Hepatocyte (in vitro differentiated cells): ENCODE data around the gene NUP214. TPM values are rescaled to one million over a fixed set of nuclear protein-coding genes. Genes with fewer than 3 reads are reported as not detected.
"Not testable (repeated sequence)": the region's sequence is repeated elsewhere in the genome, so short reads cannot be mapped to it uniquely, and the experiment has no call there.

Experiments used
- DNase-seq: peaks from one replicate; pipeline ENCODE4 v3.0.0-alpha.2; 2016; ENCODE audit warnings: low spot score
- H2AFZ ChIP-seq: fragments of 200-600 bp; sonication (generic); 2 replicates; pipeline ENCODE4 v1.6.0; 2016; ENCODE audit warnings: antibody characterized with exemption, mild to moderate bottlenecking
- H3K27ac ChIP-seq: fragments of 200-600 bp; sonication (generic); 2 replicates; pipeline ENCODE4 v1.5.1; 2016; ENCODE audit warnings: mild to moderate bottlenecking
- H3K27me3 ChIP-seq: fragments of 200-600 bp; sonication (generic); 2 replicates; pipeline ENCODE4 v1.6.1; 2016
- H3K36me3 ChIP-seq: fragments of 200-600 bp; sonication (generic); replicated peaks from 2 replicates; pipeline ENCODE4 v1.5.1; 2016; ENCODE audit warnings: low read depth; ENCODE audit not compliant: insufficient read depth
- H3K4me1 ChIP-seq: fragments of 200-600 bp; sonication (generic); 2 replicates; pipeline ENCODE4 v1.5.1; 2016; ENCODE audit warnings: mild to moderate bottlenecking, moderate library complexity; ENCODE audit not compliant: insufficient read depth
- H3K4me2 ChIP-seq: fragments of 200-600 bp; sonication (generic); 2 replicates; pipeline ENCODE4 v1.6.0; 2016
- H3K4me3 ChIP-seq: fragments of 200-600 bp; sonication (generic); 2 replicates; pipeline ENCODE4 v1.5.1; 2016; ENCODE audit warnings: mild to moderate bottlenecking
- H3K79me2 ChIP-seq: fragments of 200-600 bp; sonication (generic); 2 replicates; pipeline ENCODE4 v1.6.0; 2017; ENCODE audit warnings: mild to moderate bottlenecking
- H3K9me2 ChIP-seq: fragments of 200-600 bp; sonication (generic); replicated peaks from 2 replicates; pipeline ENCODE4 v1.6.0; 2017; ENCODE audit warnings: mild to moderate bottlenecking; ENCODE audit not compliant: insufficient read depth
- H3K9me3 ChIP-seq: fragments of 200-600 bp; sonication (generic); 2 replicates; pipeline ENCODE4 v1.5.1; 2016; ENCODE audit warnings: low read depth, mild to moderate bottlenecking
- H4K20me1 ChIP-seq: fragments of 200-600 bp; sonication (generic); 2 replicates; pipeline ENCODE4 v1.6.0; 2016; ENCODE audit warnings: mild to moderate bottlenecking; ENCODE audit not compliant: insufficient read depth, poor library complexity, severe bottlenecking
- CTCF ChIP-seq: fragments of 200-600 bp; sonication (generic); IDR thresholded peaks from 2 replicates; pipeline ENCODE4 v1.5.1; 2016; ENCODE audit warnings: antibody characterized with exemption, mild to moderate bottlenecking; ENCODE audit not compliant: poor library complexity
- EZH2 ChIP-seq: fragments of 200-600 bp; sonication (generic); IDR thresholded peaks from 2 replicates; pipeline ENCODE4 v1.6.1; 2016; ENCODE audit warnings: antibody characterized with exemption, mild to moderate bottlenecking, borderline replicate concordance
- EZH2phosphoT487 ChIP-seq: fragments of 200-600 bp; sonication (generic); IDR thresholded peaks from one replicate; pipeline ENCODE4 v1.6.1; 2018; ENCODE audit warnings: antibody characterized with exemption, mild to moderate bottlenecking, low read depth, moderate library complexity; ENCODE audit not compliant: unreplicated experiment, severe bottlenecking
- WGBS: methylation state at CpG from one replicate; pipeline ENCODE4 v1.1.6; 2016; ENCODE audit warnings: low lambda C conversion rate; ENCODE audit errors: missing lambda C conversion rate; 5-methylcytosine and 5-hydroxymethylcytosine counted together
- polyA plus RNA-seq: library from polyadenylated mRNA; unstranded; fragments of >200 nt; fragmentation: Nextera tagmentation; extraction: Ambion mirVana; gene quantifications from 2 replicates; pipeline ENCODE4 v1.2.1, GENCODE V29; 2016
- total RNA-seq: library from RNA; depleted of rRNA; stranded (reverse); fragments of >200 nt; gene quantifications from 2 replicates; pipeline ENCODE4 v1.2.3, GENCODE V29; 2014

Gene NUP214
- total and polyA plus RNA-seq, 2 experiments from 2014 or later, result 13.7 to 18.1 TPM

GRCh38 chr9:131190191-131190590 is 64.8 kb downstream of the NUP214 start:
- WGBS, result 63% methylated on average over 3 of the region's 3 CpGs
- Histone ChIP-seq H3K36me3 (no peaks in the 10 kb centered on the region), H3K4me1 (no peaks in the 10 kb centered on the region), H4K20me1 (no peaks in the 10 kb centered on the region), H2AFZ (no peak overlapping the region), H3K9me3 (no peaks in the 10 kb centered on the region), H3K27ac (no peak overlapping the region), H3K4me2 (no peak overlapping the region), H3K27me3 (no peaks in the 10 kb centered on the region), H3K4me3 (no peak overlapping the region), H3K79me2 (no peaks in the 10 kb centered on the region), H3K9me2 (no peaks in the 10 kb centered on the region)
- no peak for DNase-seq
- TF ChIP-seq EZH2 (no peak), CTCF (no peak), EZH2phosphoT487 (no peak)

GRCh38 chr9:131191032-131191431 is 65.6 kb downstream of the NUP214 start:
- H3K27ac ChIP-seq, H3K9me2 ChIP-seq, H4K20me1 ChIP-seq, H2AFZ ChIP-seq, H3K4me2 ChIP-seq, H3K9me3 ChIP-seq, H3K36me3 ChIP-seq, H3K4me3 ChIP-seq, H3K27me3 ChIP-seq, DNase-seq, H3K4me1 ChIP-seq, H3K79me2 ChIP-seq: not testable (repeated sequence)
- 92% methylated on average over 5 of the region's 6 CpGs for WGBS

- no peak overlapping the region for H2AFZ ChIP-seq
Observed at GRCh38 chr9:131191857-131192256, 66.5 kb downstream of the NUP214 start.

GRCh38 chr9:131193051-131193450 is 67.7 kb downstream of the NUP214 start:
- H3K4me3 ChIP-seq, result no peak overlapping the region
- no peaks in the 10 kb centered on the region for H3K4me1 ChIP-seq
- no peak for DNase-seq
- H3K9me2 ChIP-seq, result no peaks in the 10 kb centered on the region
- H3K79me2 ChIP-seq, result no peaks in the 10 kb centered on the region
- H3K9me3 ChIP-seq, result no peaks in the 10 kb centered on the region
- 100% methylated on average over 2 of the region's 2 CpGs for WGBS
- H3K27ac ChIP-seq, result no peak overlapping the region
- H3K4me2 ChIP-seq, result no peak overlapping the region
- no peaks in the 10 kb centered on the region for H3K27me3 ChIP-seq
- H4K20me1 ChIP-seq, result no peaks in the 10 kb centered on the region
- H3K36me3 ChIP-seq, result no peaks in the 10 kb centered on the region
- TF ChIP-seq EZH2 (no peak), CTCF (no peak), EZH2phosphoT487 (no peak)
- no peak overlapping the region for H2AFZ ChIP-seq

More at GRCh38 chr9:131191857-131192256, 66.5 kb downstream of the NUP214 start:
- no peak overlapping the region for H3K27ac ChIP-seq
- DNase-seq, result no peak
- H3K36me3 ChIP-seq, result no peaks in the 10 kb centered on the region
- 96% methylated on average over 3 of the region's 3 CpGs for WGBS
- no peaks in the 10 kb centered on the region for H4K20me1 ChIP-seq
- no peaks in the 10 kb centered on the region for H3K9me3 ChIP-seq
- H3K9me2 ChIP-seq, result no peaks in the 10 kb centered on the region
- H3K27me3 ChIP-seq, result no peaks in the 10 kb centered on the region
- no peak overlapping the region for H3K4me3 ChIP-seq
- no peak overlapping the region for H3K4me2 ChIP-seq
- no peaks in the 10 kb centered on the region for H3K79me2 ChIP-seq
- no peak for TF ChIP-seq EZH2phosphoT487
- no peaks in the 10 kb centered on the region for H3K4me1 ChIP-seq
